ENCODE results near the gene RAB17. TPM values are rescaled to one million over a fixed set of nuclear protein-coding genes. Genes with fewer than 3 reads are reported as not detected.

The RAB17 gene
- total RNA-seq, 1 experiment from 2014 or later, result not detected

- no peak for DNase-seq (ENCODE audit: low read depth)
- in situ Hi-C loops (cut with HindIII; ENCODE audit: low pct_unique_long_range_greater_than_20kb, low sequenced_read_pairs), result no loop called here
Measured at GRCh38 chr2:237588044-237588696, 2.4 kb downstream of the RAB17 start.

- in situ Hi-C loops (cut with HindIII; ENCODE audit: low pct_unique_long_range_greater_than_20kb, low sequenced_read_pairs), result no loop called here
Measured at GRCh38 chr2:237585590-237586221, 4.8 kb downstream of the RAB17 start.

GRCh38 chr2:237583385-237584295 lies 6.9 kb downstream of the RAB17 start:
- in situ Hi-C loops (cut with HindIII; ENCODE audit: low pct_unique_long_range_greater_than_20kb, low sequenced_read_pairs), result no loop called here
- DNase-seq (ENCODE audit: low read depth), result no peak

More at GRCh38 chr2:237585590-237586221, 4.8 kb downstream of the RAB17 start:
- DNase-seq (ENCODE audit: low read depth), result no peak

- DNase-seq (ENCODE audit: low read depth), result peak; percentile 56
- in situ Hi-C loops (cut with HindIII; ENCODE audit: low pct_unique_long_range_greater_than_20kb, low sequenced_read_pairs), result no loop called here
Measured at GRCh38 chr2:237581751-237582746, 8.5 kb downstream of the RAB17 start.

- in situ Hi-C loops (cut with HindIII; ENCODE audit: low pct_unique_long_range_greater_than_20kb, low sequenced_read_pairs), result no loop called here
Measured at GRCh38 chr2:237581326-237581725, 9.2 kb downstream of the RAB17 start.

GRCh38 chr2:237577956-237578870 lies 12.3 kb downstream of the RAB17 start:
- no peak for DNase-seq (ENCODE audit: low read depth)
- in situ Hi-C loops (cut with HindIII; ENCODE audit: low pct_unique_long_range_greater_than_20kb, low sequenced_read_pairs), result no loop called here

More at GRCh38 chr2:237581326-237581725, 9.2 kb downstream of the RAB17 start:
- no peak for DNase-seq (ENCODE audit: low read depth)

- in situ Hi-C loops (cut with HindIII; ENCODE audit: low pct_unique_long_range_greater_than_20kb, low sequenced_read_pairs), result no loop called here
- no peak for DNase-seq (ENCODE audit: low read depth)
Measured at GRCh38 chr2:237577458-237577857, 13.1 kb downstream of the RAB17 start.

GRCh38 chr2:237576974-237577373 lies 13.6 kb downstream of the RAB17 start:
- no peak for DNase-seq (ENCODE audit: low read depth)
- in situ Hi-C loops (cut with HindIII; ENCODE audit: low pct_unique_long_range_greater_than_20kb, low sequenced_read_pairs), result no loop called here

GRCh38 chr2:237575869-237576862 lies 14.4 kb downstream of the RAB17 start:
- in situ Hi-C loops (cut with HindIII; ENCODE audit: low pct_unique_long_range_greater_than_20kb, low sequenced_read_pairs), result no loop called here
- no peak for DNase-seq (ENCODE audit: low read depth)

GRCh38 chr2:237574894-237575868 lies 15.4 kb downstream of the RAB17 start:
- no peak for DNase-seq (ENCODE audit: low read depth)
- in situ Hi-C loops (cut with HindIII; ENCODE audit: low pct_unique_long_range_greater_than_20kb, low sequenced_read_pairs), result no loop called here

GRCh38 chr2:237574467-237574866 lies 16.1 kb downstream of the RAB17 start:
- DNase-seq (ENCODE audit: low read depth), result no peak
- in situ Hi-C loops (cut with HindIII; ENCODE audit: low pct_unique_long_range_greater_than_20kb, low sequenced_read_pairs), result no loop called here

- in situ Hi-C loops (cut with HindIII; ENCODE audit: low pct_unique_long_range_greater_than_20kb, low sequenced_read_pairs), result no loop called here
- DNase-seq (ENCODE audit: low read depth), result no peak
Measured at GRCh38 chr2:237573721-237574415, 16.7 kb downstream of the RAB17 start.

- in situ Hi-C loops (cut with HindIII; ENCODE audit: low pct_unique_long_range_greater_than_20kb, low sequenced_read_pairs), result no loop called here
- DNase-seq (ENCODE audit: low read depth), result no peak
Measured at GRCh38 chr2:237572742-237573101, 17.8 kb downstream of the RAB17 start.

- peak; percentile 52 for DNase-seq (ENCODE audit: low read depth)
- in situ Hi-C loops (cut with HindIII; ENCODE audit: low pct_unique_long_range_greater_than_20kb, low sequenced_read_pairs), result no loop called here
Measured at GRCh38 chr2:237572021-237572741, 18.4 kb downstream of the RAB17 start.
